ENCODE results near the gene RASGRF2. TPM values are rescaled to one million over a fixed set of nuclear protein-coding genes. Genes with fewer than 3 reads are reported as not detected.

RASGRF2 gene
- polyA plus RNA-seq, 2 of the 4 experiments (the other 2 are of a cell fraction): 1.4 to 2.1 TPM

DNA sequence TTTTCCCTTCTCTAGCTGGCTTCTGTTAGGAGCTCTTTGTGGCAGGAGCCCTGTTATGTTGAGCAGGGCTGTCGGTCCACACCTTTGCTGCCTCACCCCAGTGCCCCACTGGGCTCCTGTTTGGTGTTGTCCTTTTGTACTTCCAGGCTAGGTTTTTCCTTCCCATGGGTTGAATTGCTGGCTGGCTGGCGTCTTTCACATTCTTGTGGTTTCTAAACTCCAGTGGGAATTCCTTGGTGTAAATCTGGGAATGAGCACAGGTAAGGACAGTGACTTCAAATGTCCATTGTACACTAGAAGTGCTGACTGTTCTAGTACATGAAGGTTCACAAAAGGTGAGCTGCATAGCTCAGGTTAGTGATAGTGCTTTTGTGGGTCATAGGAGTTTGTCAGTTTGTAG lies 30.4 kb downstream of the RASGRF2 start:
- 68% methylated on average over 2 of the region's 2 CpGs for WGBS (ENCODE audit: missing lambda C conversion rate)
- Histone ChIP-seq H3K4me2 (no peak overlapping the region), H3K4me3 (no peak overlapping the region), H3K9me3 (no peaks in the 10 kb centered on the region), H3K4me1 (peaks cover 8% of the 10 kb centered on the region; the same call in 2 of the 3 replicates), H3K27ac (no peak overlapping the region)
- ChIA-PET CTCF (no interaction called here), POLR2A (no interaction called here)
- FAIRE-seq: no peak
- TF ChIP-seq HOXA7 (CRISPR knock-in tag; IDR thresholded peaks at IDR 0.05): no peak
- no peak for TF ChIP-seq RAD21 (conservative IDR thresholded peaks at IDR 0.05 in 1 of 2, IDR thresholded peaks at IDR 0.05 in 1 of 2)
- no peak for ATAC-seq
- DNase-seq (ENCODE audit: low read depth in 1 of 2, low spot score in 1 of 2): no peak

- 88% methylated on average over 1 of the region's 1 CpG for WGBS (ENCODE audit: missing lambda C conversion rate)
- ATAC-seq (no peak), FAIRE-seq (no peak), DNase-seq (ENCODE audit: low read depth in 1 of 2, low spot score in 1 of 2) (no peak)
- Histone ChIP-seq H3K9me3 (no peaks in the 10 kb centered on the region), H3K4me3 (no peak overlapping the region), H3K27ac (no peak overlapping the region), H3K4me1 (peaks cover 8% of the 10 kb centered on the region; the same call in 2 of the 3 replicates), H3K4me2 (no peak overlapping the region)
- ChIA-PET POLR2A (no interaction called here), CTCF (no interaction called here)
- TF ChIP-seq NR3C1 (IDR thresholded peaks at IDR 0.05) (no peak), HDAC2 (IDR thresholded peaks at IDR 0.05) (no peak), GATA3 (IDR thresholded peaks at IDR 0.05; ENCODE audit: borderline replicate concordance) (no peak), MAZ (IDR thresholded peaks at IDR 0.05; ENCODE audit: borderline replicate concordance, low read depth, low read length) (no peak), ZFP36 (IDR thresholded peaks at IDR 0.05; ENCODE audit: borderline replicate concordance, partially characterized antibody) (no peak), EP300 (IDR thresholded peaks at IDR 0.05) (no peak), HOXB13 (CRISPR knock-in tag; IDR thresholded peaks at IDR 0.05; ENCODE audit: low read depth) (no peak), EHF (CRISPR knock-in tag; IDR thresholded peaks at IDR 0.05) (no peak), SMC3 (IDR thresholded peaks at IDR 0.05) (no peak), FOSL2 (IDR thresholded peaks at IDR 0.05) (no peak), FOSL2 (CRISPR knock-in tag; IDR thresholded peaks at IDR 0.05) (no peak), RAD21 (conservative IDR thresholded peaks at IDR 0.05 in 1 of 2, IDR thresholded peaks at IDR 0.05 in 1 of 2) (no peak), CEBPB (IDR thresholded peaks at IDR 0.05) (no peak)
Measured at GRCh38 chr5:80990971-80991370, 30.8 kb downstream of the RASGRF2 start.

DNA sequence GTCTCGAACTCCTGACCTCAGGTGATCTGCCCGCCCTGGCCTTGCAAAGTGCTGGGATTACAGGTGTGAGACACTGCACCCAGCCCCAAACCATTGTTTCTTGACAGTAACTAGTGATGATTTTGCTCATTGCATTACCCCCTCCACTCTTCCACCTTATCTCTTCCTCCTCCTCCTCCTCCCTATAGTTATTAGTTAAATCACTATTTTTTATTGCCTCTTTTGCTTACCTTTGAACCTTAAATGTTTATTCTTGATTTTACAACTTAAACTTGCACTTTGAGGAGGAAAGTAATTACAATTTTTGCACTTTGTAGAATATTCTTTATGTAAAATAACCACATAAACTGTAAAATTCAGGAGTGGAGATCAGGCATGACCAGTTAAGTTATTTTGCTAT lies 35.7 kb downstream of the RASGRF2 start:
- Histone ChIP-seq H3K27ac (no peak overlapping the region), H3K4me3 (no peak overlapping the region), H3K4me1 (no peaks in the 10 kb centered on the region; the same call in 2 of the 3 replicates), H3K9me3 (no peaks in the 10 kb centered on the region), H3K4me2 (no peak overlapping the region)
- TF ChIP-seq HEYL (CRISPR knock-in tag; IDR thresholded peaks at IDR 0.05): no peak
- TF ChIP-seq TFCP2L1 (CRISPR knock-in tag; IDR thresholded peaks at IDR 0.05): no peak
- TF ChIP-seq, protein P1, sequence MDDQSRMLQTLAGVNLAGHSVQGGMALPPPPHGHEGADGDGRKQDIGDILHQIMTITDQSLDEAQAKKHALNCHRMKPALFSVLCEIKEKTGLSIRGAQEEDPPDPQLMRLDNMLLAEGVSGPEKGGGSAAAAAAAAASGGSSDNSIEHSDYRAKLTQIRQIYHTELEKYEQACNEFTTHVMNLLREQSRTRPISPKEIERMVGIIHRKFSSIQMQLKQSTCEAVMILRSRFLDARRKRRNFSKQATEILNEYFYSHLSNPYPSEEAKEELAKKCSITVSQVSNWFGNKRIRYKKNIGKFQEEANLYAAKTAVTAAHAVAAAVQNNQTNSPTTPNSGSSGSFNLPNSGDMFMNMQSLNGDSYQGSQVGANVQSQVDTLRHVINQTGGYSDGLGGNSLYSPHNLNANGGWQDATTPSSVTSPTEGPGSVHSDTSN (IDR thresholded peaks at IDR 0.05): no peak
- no peak for TF ChIP-seq EHMT2 (IDR thresholded peaks at IDR 0.05; ENCODE audit: low read depth)
- no peak for TF ChIP-seq HOXA7 (CRISPR knock-in tag; IDR thresholded peaks at IDR 0.05)
- TF ChIP-seq, protein P2, sequence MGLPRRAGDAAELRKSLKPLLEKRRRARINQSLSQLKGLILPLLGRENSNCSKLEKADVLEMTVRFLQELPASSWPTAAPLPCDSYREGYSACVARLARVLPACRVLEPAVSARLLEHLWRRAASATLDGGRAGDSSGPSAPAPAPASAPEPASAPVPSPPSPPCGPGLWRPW (IDR thresholded peaks at IDR 0.05): no peak
- TF ChIP-seq FOSL2 (IDR thresholded peaks at IDR 0.05): no peak
- no peak for TF ChIP-seq FOSL2 (CRISPR knock-in tag; IDR thresholded peaks at IDR 0.05)
- no peak for ATAC-seq
- DNase-seq (ENCODE audit: low read depth in 1 of 2, low spot score in 1 of 2): no peak
- ChIA-PET POLR2A (no interaction called here), CTCF (no interaction called here)
- 69% methylated on average over 2 of the region's 2 CpGs for WGBS (ENCODE audit: missing lambda C conversion rate)
- FAIRE-seq: no peak

GRCh38 chr5:80998590-80998979 lies 38.4 kb downstream of the RASGRF2 start:
- H3K9me3 ChIP-seq: no peaks in the 10 kb centered on the region
- no peak overlapping the region for H3K4me2 ChIP-seq
- H3K4me3 ChIP-seq: no peak overlapping the region
- FAIRE-seq (no peak), DNase-seq (ENCODE audit: low read depth in 1 of 2, low spot score in 1 of 2) (no peak), ATAC-seq (no peak)
- WGBS (ENCODE audit: missing lambda C conversion rate): 72% methylated on average over 5 of the region's 5 CpGs
- TF ChIP-seq TFCP2L1 (CRISPR knock-in tag; IDR thresholded peaks at IDR 0.05): no peak
- no peak for TF ChIP-seq MAX (IDR thresholded peaks at IDR 0.05)
- no peak for TF ChIP-seq HMGXB4 (CRISPR knock-in tag; IDR thresholded peaks at IDR 0.05; ENCODE audit: borderline replicate concordance)
- no peak for TF ChIP-seq FOXS1 (CRISPR knock-in tag; IDR thresholded peaks at IDR 0.05)
- no peak for TF ChIP-seq NPAS2 (CRISPR knock-in tag; IDR thresholded peaks at IDR 0.05; ENCODE audit: borderline replicate concordance)
- TF ChIP-seq CHD4 (IDR thresholded peaks at IDR 0.05; ENCODE audit: borderline replicate concordance): no peak
- no peak for TF ChIP-seq JUNB (IDR thresholded peaks at IDR 0.05)
- TF ChIP-seq ZFP36 (IDR thresholded peaks at IDR 0.05; ENCODE audit: borderline replicate concordance, partially characterized antibody): no peak
- TF ChIP-seq GATA3 (IDR thresholded peaks at IDR 0.05; ENCODE audit: borderline replicate concordance): no peak
- ChIA-PET CTCF (no interaction called here), POLR2A (no interaction called here)
- no peak overlapping the region for H3K27ac ChIP-seq
- no peaks in the 10 kb centered on the region for H3K4me1 ChIP-seq

Measured in A549 (cell line).